Heart left ventricle (tissue), 13 donors: ENCODE data around the gene COLEC11.

Experiments
- POLR2A ChIP-seq, 2 donors: fragments of 450-650 bp; IDR thresholded peaks; one replicate each; pipeline ENCODE4 v1.6.1; 2017; ENCODE audit warnings: antibody characterized with exemption in 2 of 2, mild to moderate bottlenecking in 2 of 2, moderate library complexity in 2 of 2
- TF ChIP-seq, protein P1 (sequence below), 12 donors: fragments of 200-600 bp; sonication (generic) in 4 of 12; IDR thresholded peaks; one replicate each; pipeline versions ENCODE4 v1.5.0 to v1.8.0; 2018 to 2022; ENCODE audit warnings: antibody characterized with exemption in 12 of 12, mild to moderate bottlenecking in 5 of 12
- donor health status: ischemic (EF 13 %, LVEDD 7.1; RV severe dilation, severe dysfunction).
- donor health status: DM: no; HTN: yes; CAD: no.
- donor health status: DM: no; HTN: no; CAD: no.
- donor health status: ischemic (EF 25% LVEDD 6.9; RV normal size, moderate dysfunction).
- donor health status: ischemic (EF 25% LVEDD 5.7; RV mildly dilated, moderate dysfunction).
- donor health status: ischemic (EF 35%, LVEDD 5.7; RV mildly dilated, moderate dysfunction).
- donor health status: nonischemic (EF 11% LVEDD 7.7; RV severe dilation, severe dysfunction).
- donor health status: DM: yes; HTN: yes; CAD: no.
- donor health status: PGD.
- donor health status: ischemic (EF 29% LVEDD 5.4; RV normal size, mild dysfunction).
- donor health status: nonischemic (EF 23%, LVEDD 6.1; RV moderate dilation, normal function).

DNA sequence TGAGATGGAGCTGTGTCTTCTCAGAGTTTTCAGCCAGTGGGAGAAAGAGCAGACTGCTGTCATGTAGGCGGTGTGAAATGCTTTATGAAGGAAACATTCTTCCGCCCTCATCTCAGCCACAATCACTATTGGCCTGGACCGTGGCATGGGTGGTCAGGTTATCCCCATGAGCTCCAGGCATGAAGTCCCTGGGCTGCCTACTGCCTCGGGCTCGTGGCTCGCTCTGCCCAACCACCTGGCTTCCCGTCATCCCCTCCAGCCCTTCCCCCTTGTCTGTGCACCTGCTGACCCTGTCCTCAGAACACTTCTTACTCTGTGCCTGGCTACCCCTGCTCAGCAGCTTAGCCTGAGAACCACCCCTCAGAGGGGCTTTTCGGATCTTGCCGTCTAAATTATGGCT, 15.5 kb downstream of the COLEC11 start:
- no peak for TF ChIP-seq POLR2A (IDR thresholded peaks at IDR 0.05)
- TF ChIP-seq, protein P1, sequence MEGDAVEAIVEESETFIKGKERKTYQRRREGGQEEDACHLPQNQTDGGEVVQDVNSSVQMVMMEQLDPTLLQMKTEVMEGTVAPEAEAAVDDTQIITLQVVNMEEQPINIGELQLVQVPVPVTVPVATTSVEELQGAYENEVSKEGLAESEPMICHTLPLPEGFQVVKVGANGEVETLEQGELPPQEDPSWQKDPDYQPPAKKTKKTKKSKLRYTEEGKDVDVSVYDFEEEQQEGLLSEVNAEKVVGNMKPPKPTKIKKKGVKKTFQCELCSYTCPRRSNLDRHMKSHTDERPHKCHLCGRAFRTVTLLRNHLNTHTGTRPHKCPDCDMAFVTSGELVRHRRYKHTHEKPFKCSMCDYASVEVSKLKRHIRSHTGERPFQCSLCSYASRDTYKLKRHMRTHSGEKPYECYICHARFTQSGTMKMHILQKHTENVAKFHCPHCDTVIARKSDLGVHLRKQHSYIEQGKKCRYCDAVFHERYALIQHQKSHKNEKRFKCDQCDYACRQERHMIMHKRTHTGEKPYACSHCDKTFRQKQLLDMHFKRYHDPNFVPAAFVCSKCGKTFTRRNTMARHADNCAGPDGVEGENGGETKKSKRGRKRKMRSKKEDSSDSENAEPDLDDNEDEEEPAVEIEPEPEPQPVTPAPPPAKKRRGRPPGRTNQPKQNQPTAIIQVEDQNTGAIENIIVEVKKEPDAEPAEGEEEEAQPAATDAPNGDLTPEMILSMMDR (IDR thresholded peaks at IDR 0.05) = no peak
